K562 (cell line): Measurements from ENCODE around the gene TMPRSS9. TPM values are rescaled to one million over a fixed set of nuclear protein-coding genes. Genes with fewer than 3 reads are reported as not detected.

Experiments
- ARID3B ChIP-seq: fragments of 250-450 bp; sonication (Bioruptor Pico); IDR thresholded peaks from 2 replicates; pipeline ENCODE4 v1.4.0; 2020; ENCODE audit warnings: borderline replicate concordance
- CXXC5 ChIP-seq: fragments of 250-450 bp; sonication (Bioruptor Pico); IDR thresholded peaks from 2 replicates; pipeline ENCODE4 v1.8.0; 2022; ENCODE audit warnings: inconsistent platforms, mild to moderate bottlenecking, moderate library complexity
- HMGXB4 ChIP-seq: sonication (generic); formaldehyde crosslinking; IDR thresholded peaks from 2 replicates; pipeline ENCODE4 v1.8.1; 2023; ENCODE audit warnings: mild to moderate bottlenecking, missing genetic modification reagents
- HNRNPLL ChIP-seq: fragments of 200-400 bp; formaldehyde crosslinking; IDR thresholded peaks from 2 replicates; pipeline ENCODE4 v1.6.1; 2017; ENCODE audit warnings: low read length, low read depth, mild to moderate bottlenecking; ENCODE audit not compliant: poor library complexity, severe bottlenecking
- IRF1 ChIP-seq: sonication (generic); formaldehyde crosslinking; IDR thresholded peaks from 2 replicates; pipeline ENCODE4 v1.8.0; 2022; ENCODE audit warnings: missing genetic modification reagents, mild to moderate bottlenecking, borderline replicate concordance
- KLF1 ChIP-seq: fragments of 450-650 bp; IDR thresholded peaks from 2 replicates; pipeline ENCODE4 v1.6.1; 2016; ENCODE audit warnings: missing genetic modification characterization, missing compliant biosample characterization
- MAFF ChIP-seq: IDR thresholded peaks from 2 replicates; pipeline ENCODE4 v1.6.1; 2012; ENCODE audit warnings: low read length, improper control_type of control experiment
- MNT ChIP-seq, 2 experiments: fragments of 450-650 bp; conservative IDR thresholded peaks; 2 replicates each; pipeline ENCODE4 v1.6.1; 2017; ENCODE audit warnings: mild to moderate bottlenecking in 2 of 2, moderate library complexity in 2 of 2
- POLR3A ChIP-seq: IDR thresholded peaks from 2 replicates; pipeline ENCODE4 v1.6.1; 2011; ENCODE audit warnings: borderline replicate concordance, mild to moderate bottlenecking, moderate library complexity; ENCODE audit not compliant: insufficient read length, insufficient read depth; ENCODE audit errors: extremely low read depth
- PPARD ChIP-seq: fragments of 250-450 bp; sonication (Bioruptor Pico); IDR thresholded peaks from 2 replicates; pipeline ENCODE4 v1.8.0; 2022; ENCODE audit warnings: inconsistent platforms, mild to moderate bottlenecking, moderate library complexity
- RBM14 ChIP-seq: fragments of 200-400 bp; formaldehyde crosslinking; IDR thresholded peaks from 2 replicates; pipeline ENCODE4 v1.6.1; 2018; ENCODE audit warnings: low read depth, mild to moderate bottlenecking, low read length, moderate library complexity, borderline replicate concordance; ENCODE audit not compliant: insufficient read depth
- SAFB2 ChIP-seq: fragments of 200-400 bp; formaldehyde crosslinking; IDR thresholded peaks from 2 replicates; pipeline ENCODE4 v1.6.1; 2018; ENCODE audit warnings: borderline replicate concordance, low read length, low read depth, moderate library complexity; ENCODE audit not compliant: severe bottlenecking
- SIX5 ChIP-seq, 2 experiments: IDR thresholded peaks; 2 replicates each; pipeline ENCODE4 v1.6.1; 2011; ENCODE audit warnings: low read length in 2 of 2, borderline replicate concordance in 1 of 2, low read depth in 1 of 2, mild to moderate bottlenecking in 1 of 2, moderate library complexity in 1 of 2; ENCODE audit not compliant: insufficient read depth in 1 of 2
- ZNF239 ChIP-seq: fragments of 250-450 bp; sonication (Bioruptor Pico); IDR thresholded peaks from 2 replicates; pipeline ENCODE4 v1.4.0; 2020; ENCODE audit warnings: mild to moderate bottlenecking
- ZNF449 ChIP-seq: fragments of 250-450 bp; sonication (Bioruptor Pico); IDR thresholded peaks from 2 replicates; pipeline ENCODE4 v1.8.0; 2022; ENCODE audit warnings: moderate library complexity, mild to moderate bottlenecking, inconsistent platforms
- ZNF696 ChIP-seq: fragments of 250-450 bp; sonication (Bioruptor Pico); conservative IDR thresholded peaks from 2 replicates; pipeline ENCODE4 v1.4.0; 2020; ENCODE audit warnings: mild to moderate bottlenecking, moderate library complexity
- ZNF76 ChIP-seq: fragments of 250-450 bp; sonication (Bioruptor Pico); IDR thresholded peaks from 2 replicates; pipeline ENCODE4 v1.4.0; 2020; ENCODE audit warnings: mild to moderate bottlenecking, moderate library complexity, borderline replicate concordance
- polyA plus RNA-seq, 8 experiments: library from polyadenylated mRNA; depleted of rRNA in 4 of 8; stranded (reverse) in 5 of 8; unstranded in 3 of 8; fragments of >200 nt; fragmentation: Nextera tagmentation in 2 of 8; fragmentation: Illumina TruSeq in 1 of 8; extraction: Ambion mirVana in 2 of 8; extraction: Trizol in 1 of 8; gene quantifications; 2 replicates each; pipeline versions ENCODE4 v1.2.1 to v1.2.3, GENCODE V29; 2011 to 2014; ENCODE audit warnings: inconsistent platforms in 1 of 8, missing spikeins in 1 of 8
- total RNA-seq, 7 experiments: library from RNA; depleted of rRNA in 6 of 7; stranded (reverse); fragments of >200 nt in 6 of 7; fragmentation: Illumina TruSeq in 2 of 7; extraction: Trizol in 2 of 7; gene quantifications; 2 replicates each; pipeline versions ENCODE4 v1.2.1 to v1.2.3, GENCODE V29; 2011 to 2021; ENCODE audit warnings: low replicate concordance in 1 of 7

Gene TMPRSS9
- total and polyA plus RNA-seq, 9 of the 15 experiments (the other 6 are each of a cell fraction or from before 2014, with no cell fraction given), result 0.01 to 0.03 TPM; not detected in 7

- TF ChIP-seq ZNF76 (CRISPR knock-in tag) (no peak), CXXC5 (CRISPR knock-in tag) (peak; percentile 57), SIX5 (IDR thresholded peaks at IDR 0.05; ENCODE audit: borderline replicate concordance in 1 of 2, insufficient read depth in 1 of 2, low read depth in 1 of 2, low read length in 2 of 2) (no peak), RBM14 (no peak), MNT (conservative IDR thresholded peaks at IDR 0.05) (peak; percentile 90 to 96), KLF1 (tag) (no peak), HNRNPLL (no peak), SAFB2 (no peak), ZNF696 (CRISPR knock-in tag) (no peak), MAFF (0 out of 2 replicates have a peak, but pooled peaks have one; percentile 15), HMGXB4 (no peak), IRF1 (CRISPR knock-in tag) (no peak), ARID3B (no peak), ZNF239 (CRISPR knock-in tag) (no peak), PPARD (CRISPR knock-in tag) (no peak), ZNF449 (no peak), POLR3A (no peak)
Measured at GRCh38 chr19:2385053-2385721, 25.1 kb downstream of the TMPRSS9 start (continued).
